Transverse colon (tissue), 4 donors: ENCODE measurements around the gene C21orf91.

Experiments used
- POLR2A ChIP-seq: fragments of 450-650 bp; IDR thresholded peaks from one replicate; pipeline ENCODE4 v1.6.1; 2016; ENCODE audit warnings: antibody characterized with exemption, mild to moderate bottlenecking, moderate library complexity
- POLR2AphosphoS5 ChIP-seq, 3 donors: sonication (generic); formaldehyde crosslinking; IDR thresholded peaks; one replicate each; pipeline ENCODE4 v1.6.1; 2016; ENCODE audit warnings: antibody characterized with exemption in 3 of 3
- TF ChIP-seq, protein P1 (sequence below), 5 experiments: fragments of 200-600 bp in 3 of 5; fragments of 450-650 bp in 2 of 5; sonication (generic) in 3 of 5; IDR thresholded peaks; 1 replicate in 2 of 5; 2 replicates in 3 of 5; pipeline ENCODE4 v1.5.1; 2016 to 2017; ENCODE audit warnings: antibody characterized with exemption in 5 of 5, inconsistent platforms in 3 of 5, mild to moderate bottlenecking in 2 of 5, moderate library complexity in 1 of 5

- TF ChIP-seq, protein P1, sequence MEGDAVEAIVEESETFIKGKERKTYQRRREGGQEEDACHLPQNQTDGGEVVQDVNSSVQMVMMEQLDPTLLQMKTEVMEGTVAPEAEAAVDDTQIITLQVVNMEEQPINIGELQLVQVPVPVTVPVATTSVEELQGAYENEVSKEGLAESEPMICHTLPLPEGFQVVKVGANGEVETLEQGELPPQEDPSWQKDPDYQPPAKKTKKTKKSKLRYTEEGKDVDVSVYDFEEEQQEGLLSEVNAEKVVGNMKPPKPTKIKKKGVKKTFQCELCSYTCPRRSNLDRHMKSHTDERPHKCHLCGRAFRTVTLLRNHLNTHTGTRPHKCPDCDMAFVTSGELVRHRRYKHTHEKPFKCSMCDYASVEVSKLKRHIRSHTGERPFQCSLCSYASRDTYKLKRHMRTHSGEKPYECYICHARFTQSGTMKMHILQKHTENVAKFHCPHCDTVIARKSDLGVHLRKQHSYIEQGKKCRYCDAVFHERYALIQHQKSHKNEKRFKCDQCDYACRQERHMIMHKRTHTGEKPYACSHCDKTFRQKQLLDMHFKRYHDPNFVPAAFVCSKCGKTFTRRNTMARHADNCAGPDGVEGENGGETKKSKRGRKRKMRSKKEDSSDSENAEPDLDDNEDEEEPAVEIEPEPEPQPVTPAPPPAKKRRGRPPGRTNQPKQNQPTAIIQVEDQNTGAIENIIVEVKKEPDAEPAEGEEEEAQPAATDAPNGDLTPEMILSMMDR (IDR thresholded peaks at IDR 0.05) = no peak
- TF ChIP-seq POLR2A (no peak), POLR2AphosphoS5 (IDR thresholded peaks at IDR 0.05) (no peak)
Measured at GRCh38 chr21:17769447-17769845, 49.7 kb downstream of the C21orf91 start.
